Liver (tissue), 9 donors: Measurements from ENCODE around the gene THEMIS2. TPM values are rescaled to one million over a fixed set of nuclear protein-coding genes. Genes with fewer than 3 reads are reported as not detected.

Experiments
- DNase-seq: peaks from one replicate; pipeline ENCODE4 v3.0.0-alpha.2; 2017; ENCODE audit warnings: low spot score
- H3K27ac ChIP-seq, 2 donors: one replicate each; pipeline ENCODE4 v1.7.0; 2013; ENCODE audit warnings: inconsistent platforms in 2 of 2, low read length in 2 of 2, control low read depth in 1 of 2, low read depth in 1 of 2, mild to moderate bottlenecking in 1 of 2
- H3K27me3 ChIP-seq, 4 donors: one replicate each; pipeline versions ENCODE4 v1.6.1 to v1.7.0; 2013; ENCODE audit warnings: low read length in 3 of 4, inconsistent platforms in 1 of 4, mild to moderate bottlenecking in 1 of 4, moderate library complexity in 1 of 4; ENCODE audit not compliant: control insufficient read depth in 4 of 4, insufficient read depth in 4 of 4
- H3K36me3 ChIP-seq, 4 donors: one replicate each; pipeline versions ENCODE4 v1.6.1 to v1.7.0; 2013; ENCODE audit warnings: low read length in 3 of 4, mild to moderate bottlenecking in 3 of 4, low read depth in 1 of 4, moderate library complexity in 1 of 4; ENCODE audit not compliant: control insufficient read depth in 4 of 4, insufficient read depth in 3 of 4
- H3K4me1 ChIP-seq, 4 donors: one replicate each; pipeline versions ENCODE4 v1.6.1 to v1.7.0; 2013; ENCODE audit warnings: low read length in 3 of 4, mild to moderate bottlenecking in 3 of 4, moderate library complexity in 1 of 4; ENCODE audit not compliant: control insufficient read depth in 4 of 4, insufficient read depth in 4 of 4
- H3K4me3 ChIP-seq, 3 donors: one replicate each; pipeline versions ENCODE4 v1.6.1 to v1.7.0; 2013; ENCODE audit warnings: low read length in 3 of 3, control low read depth in 1 of 3, low read depth in 1 of 3, mild to moderate bottlenecking in 1 of 3
- H3K9ac ChIP-seq, 2 donors: one replicate each; pipeline ENCODE4 v1.7.0; 2013; ENCODE audit warnings: low read length in 2 of 2, mild to moderate bottlenecking in 2 of 2, moderate library complexity in 2 of 2, control low read depth in 1 of 2, low read depth in 1 of 2
- H3K9me3 ChIP-seq, 4 donors: one replicate each; pipeline versions ENCODE4 v1.6.1 to v1.7.0; 2013; ENCODE audit warnings: low read length in 3 of 4; ENCODE audit not compliant: control insufficient read depth in 4 of 4
- CTCF ChIP-seq: fragments of 150-350 bp; IDR thresholded peaks from 2 replicates; pipeline ENCODE4 v1.5.1; 2017; ENCODE audit warnings: improper control_type of control experiment, low read depth, low read length; ENCODE audit not compliant: missing input control
- EGR1 ChIP-seq, 2 donors: IDR thresholded peaks; 2 replicates each; pipeline ENCODE4 v1.6.1; 2016 to 2018; ENCODE audit warnings: antibody characterized with exemption in 2 of 2, low read depth in 2 of 2
- FOXA1 ChIP-seq: IDR thresholded peaks from 2 replicates; pipeline ENCODE4 v1.6.1; 2016; ENCODE audit warnings: antibody characterized with exemption
- GABPA ChIP-seq, 2 donors: IDR thresholded peaks in 1 of 2; conservative IDR thresholded peaks in 1 of 2; 2 replicates each; pipeline ENCODE4 v1.6.1; 2016; ENCODE audit warnings: antibody characterized with exemption in 2 of 2, mild to moderate bottlenecking in 1 of 2, moderate library complexity in 1 of 2
- HNF4A ChIP-seq, 2 donors: conservative IDR thresholded peaks; 2 replicates each; pipeline ENCODE4 v1.6.1; 2016; ENCODE audit warnings: antibody characterized with exemption in 2 of 2, mild to moderate bottlenecking in 2 of 2
- HNF4G ChIP-seq: IDR thresholded peaks from 2 replicates; pipeline ENCODE4 v1.6.1; 2016; ENCODE audit warnings: antibody characterized with exemption
- JUND ChIP-seq, 2 donors: IDR thresholded peaks; 2 replicates each; pipeline ENCODE4 v1.6.1; 2016; ENCODE audit warnings: antibody characterized with exemption in 2 of 2
- MAX ChIP-seq: IDR thresholded peaks from 2 replicates; pipeline ENCODE4 v1.6.1; 2016; ENCODE audit warnings: antibody characterized with exemption
- NR2F2 ChIP-seq: IDR thresholded peaks from 2 replicates; pipeline ENCODE4 v1.6.1; 2016; ENCODE audit warnings: antibody characterized with exemption
- REST ChIP-seq: IDR thresholded peaks from 2 replicates; pipeline ENCODE4 v1.6.1; 2016; ENCODE audit warnings: antibody characterized with exemption, mild to moderate bottlenecking
- RXRA ChIP-seq, 2 donors: IDR thresholded peaks; 2 replicates each; pipeline ENCODE4 v1.6.1; 2017 to 2018; ENCODE audit warnings: antibody characterized with exemption in 2 of 2, mild to moderate bottlenecking in 1 of 2
- SP1 ChIP-seq: IDR thresholded peaks from 2 replicates; pipeline ENCODE4 v1.6.1; 2018; ENCODE audit warnings: antibody characterized with exemption, mild to moderate bottlenecking
- TAF1 ChIP-seq: conservative IDR thresholded peaks from 2 replicates; pipeline ENCODE4 v1.6.1; 2016; ENCODE audit warnings: antibody characterized with exemption, mild to moderate bottlenecking
- WGBS: extraction: QIAGEN DNeasy Blood & Tissue Kit; methylation state at CpG from one replicate; pipeline ENCODE4 v1.1.7; 2013; 5-methylcytosine and 5-hydroxymethylcytosine counted together
- polyA plus RNA-seq, 2 donors: library from polyadenylated mRNA; stranded (reverse) in 1 of 2; unstranded in 1 of 2; fragments of 200-250 nt in 1 of 2; fragments of >200 nt in 1 of 2; fragmentation: Nextera tagmentation in 1 of 2; extraction: Ambion mirVana in 1 of 2; gene quantifications; one replicate each; pipeline versions ENCODE4 v1.2.1 to v1.2.3, GENCODE V29; 2013 to 2015
- total RNA-seq, 2 donors: library from RNA; depleted of rRNA; stranded (reverse); fragments of >200 nt; gene quantifications; one replicate each; pipeline ENCODE4 v1.2.3, GENCODE V29; 2014
- TF ChIP-seq, protein P1 (sequence below): IDR thresholded peaks from 2 replicates; pipeline ENCODE4 v1.6.1; 2016; ENCODE audit warnings: antibody characterized with exemption
- TF ChIP-seq, protein P2 (sequence below): IDR thresholded peaks from 2 replicates; pipeline ENCODE4 v1.6.1; 2016; ENCODE audit warnings: antibody characterized with exemption
- donor health status: healthy.
- donor health status: healthy.
- donor health status: healthy.
- donor health status: healthy.
- donor health status: healthy.

Gene THEMIS2
- total and polyA plus RNA-seq, 4 donors: 4.9 to 17.7 (median 10.7) TPM

- H3K36me3 ChIP-seq: peaks cover 3 to 19% (median 12%) of the 10 kb centered on the region in 4 donors
- WGBS: 97% methylated on average over 4 of the region's 4 CpGs
- no peak for DNase-seq
Measured at GRCh38 chr1:27823784-27824183, 48.6 kb upstream of the THEMIS2 start.

More at GRCh38 chr1:27823784-27824183, 48.6 kb upstream of the THEMIS2 start:
- H3K4me1 ChIP-seq: no peaks in the 10 kb centered on the region
- H3K27me3 ChIP-seq: no peaks in the 10 kb centered on the region
- no peak overlapping the region for H3K4me3 ChIP-seq
- H3K9ac ChIP-seq: no peak overlapping the region
- no peaks in the 10 kb centered on the region for H3K9me3 ChIP-seq
- TF ChIP-seq GABPA (IDR thresholded peaks at IDR 0.05 in 1 of 2, conservative IDR thresholded peaks at IDR 0.05 in 1 of 2) (no peak), FOXA1 (no peak), CTCF (no peak), HNF4A (conservative IDR thresholded peaks at IDR 0.05) (no peak), JUND (IDR thresholded peaks at IDR 0.05) (no peak), TAF1 (no peak), MAX (no peak), NR2F2 (no peak), HNF4G (no peak), EGR1 (IDR thresholded peaks at IDR 0.05; ENCODE audit: low read depth in 2 of 2) (no peak), REST (no peak), SP1 (no peak), RXRA (IDR thresholded peaks at IDR 0.05) (no peak)
- TF ChIP-seq, protein P1, sequence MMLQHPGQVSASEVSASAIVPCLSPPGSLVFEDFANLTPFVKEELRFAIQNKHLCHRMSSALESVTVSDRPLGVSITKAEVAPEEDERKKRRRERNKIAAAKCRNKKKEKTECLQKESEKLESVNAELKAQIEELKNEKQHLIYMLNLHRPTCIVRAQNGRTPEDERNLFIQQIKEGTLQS: no peak
- TF ChIP-seq, protein P2, sequence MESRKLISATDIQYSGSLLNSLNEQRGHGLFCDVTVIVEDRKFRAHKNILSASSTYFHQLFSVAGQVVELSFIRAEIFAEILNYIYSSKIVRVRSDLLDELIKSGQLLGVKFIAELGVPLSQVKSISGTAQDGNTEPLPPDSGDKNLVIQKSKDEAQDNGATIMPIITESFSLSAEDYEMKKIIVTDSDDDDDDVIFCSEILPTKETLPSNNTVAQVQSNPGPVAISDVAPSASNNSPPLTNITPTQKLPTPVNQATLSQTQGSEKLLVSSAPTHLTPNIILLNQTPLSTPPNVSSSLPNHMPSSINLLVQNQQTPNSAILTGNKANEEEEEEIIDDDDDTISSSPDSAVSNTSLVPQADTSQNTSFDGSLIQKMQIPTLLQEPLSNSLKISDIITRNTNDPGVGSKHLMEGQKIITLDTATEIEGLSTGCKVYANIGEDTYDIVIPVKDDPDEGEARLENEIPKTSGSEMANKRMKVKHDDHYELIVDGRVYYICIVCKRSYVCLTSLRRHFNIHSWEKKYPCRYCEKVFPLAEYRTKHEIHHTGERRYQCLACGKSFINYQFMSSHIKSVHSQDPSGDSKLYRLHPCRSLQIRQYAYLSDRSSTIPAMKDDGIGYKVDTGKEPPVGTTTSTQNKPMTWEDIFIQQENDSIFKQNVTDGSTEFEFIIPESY: no peak
- H3K27ac ChIP-seq: no peak overlapping the region
